Tibial nerve (tissue), 4 donors: Measurements from ENCODE around the gene ALDH1L1. TPM values are rescaled to one million over a fixed set of nuclear protein-coding genes. Genes with fewer than 3 reads are reported as not detected.

Source experiments
- DNase-seq, 2 donors: peaks; one replicate each; pipeline ENCODE4 v3.0.0-alpha.2; 2019; ENCODE audit warnings: low spot score in 2 of 2
- H3K27ac ChIP-seq, 4 donors: fragments of 200-600 bp; sonication (generic) in 3 of 4; one replicate each; pipeline ENCODE4 v1.5.1; 2017 to 2019; ENCODE audit warnings: mild to moderate bottlenecking in 1 of 4
- H3K27me3 ChIP-seq, 2 donors: fragments of 200-600 bp; sonication (generic) in 1 of 2; one replicate each; pipeline versions ENCODE4 v1.5.1 to v1.6.0; 2017 to 2019
- H3K36me3 ChIP-seq, 3 donors: fragments of 200-600 bp; sonication (generic); one replicate each; pipeline ENCODE4 v1.5.1; 2018 to 2019
- H3K4me1 ChIP-seq, 4 donors: fragments of 200-600 bp; sonication (generic) in 3 of 4; one replicate each; pipeline ENCODE4 v1.5.1; 2017 to 2019
- H3K4me3 ChIP-seq, 4 donors: fragments of 200-600 bp; sonication (generic) in 3 of 4; one replicate each; pipeline ENCODE4 v1.5.1; 2017 to 2019; ENCODE audit warnings: mild to moderate bottlenecking in 1 of 4, moderate library complexity in 1 of 4
- H3K9me3 ChIP-seq, 4 donors: fragments of 200-600 bp; sonication (generic) in 3 of 4; one replicate each; pipeline ENCODE4 v1.5.1; 2017 to 2019
- CTCF ChIP-seq, 5 experiments: fragments of 200-600 bp in 3 of 5; fragments of 450-650 bp in 2 of 5; sonication (generic) in 3 of 5; IDR thresholded peaks; one replicate each; pipeline ENCODE4 v1.5.1; 2016 to 2019; ENCODE audit warnings: antibody characterized with exemption in 5 of 5, mild to moderate bottlenecking in 3 of 5, moderate library complexity in 2 of 5
- EP300 ChIP-seq, 2 donors: sonication (generic); formaldehyde crosslinking; IDR thresholded peaks; one replicate each; pipeline ENCODE4 v1.6.1; 2017; ENCODE audit warnings: antibody characterized with exemption in 2 of 2, mild to moderate bottlenecking in 1 of 2
- POLR2A ChIP-seq, 2 donors: fragments of 450-650 bp; IDR thresholded peaks; one replicate each; pipeline ENCODE4 v1.6.1; 2017; ENCODE audit warnings: antibody characterized with exemption in 2 of 2, mild to moderate bottlenecking in 2 of 2, moderate library complexity in 2 of 2
- WGBS, 2 donors: methylation state at CpG; one replicate each; pipeline ENCODE4 v1.1.5; 2018; 5-methylcytosine and 5-hydroxymethylcytosine counted together
- total RNA-seq, 4 donors: library from RNA; depleted of rRNA; stranded (reverse); fragments of >200 nt; gene quantifications; one replicate each; pipeline ENCODE4 v1.1.0, GENCODE V29; 2016

Gene ALDH1L1
- total RNA-seq, 4 donors from 2014 or later, result 34.5 to 87.3 (median 50.8) TPM

GRCh38 chr3:126202276-126202675 lies 21.9 kb upstream of the ALDH1L1 start:
- 44 to 56% methylated on average over 3 of the region's 3 CpGs for WGBS, 2 donors

GRCh38 chr3:126201168-126201567 lies 20.8 kb upstream of the ALDH1L1 start:
- TF ChIP-seq CTCF (IDR thresholded peaks at IDR 0.05), result no peak
- TF ChIP-seq POLR2A (IDR thresholded peaks at IDR 0.05), result no peak
- no peak for TF ChIP-seq EP300 (IDR thresholded peaks at IDR 0.05)
- no peak for DNase-seq
- 74 to 78% methylated on average over 3 of the region's 3 CpGs for WGBS, 2 donors
- Histone ChIP-seq H3K27me3 (no peaks in the 10 kb centered on the region), H3K4me1 (peaks cover 0 to 15% (median 0%) of the 10 kb centered on the region in 4 donors), H3K9me3 (no peaks in the 10 kb centered on the region), H3K36me3 (no peaks in the 10 kb centered on the region), H3K27ac (no peak overlapping the region), H3K4me3 (no peak overlapping the region)

More at GRCh38 chr3:126202276-126202675, 21.9 kb upstream of the ALDH1L1 start:
- Histone ChIP-seq H3K36me3 (no peaks in the 10 kb centered on the region), H3K9me3 (no peaks in the 10 kb centered on the region), H3K4me3 (no peak overlapping the region), H3K4me1 (peaks cover 0 to 26% (median 3%) of the 10 kb centered on the region in 4 donors), H3K27me3 (no peaks in the 10 kb centered on the region), H3K27ac (no peak overlapping the region)
- no peak for DNase-seq
- TF ChIP-seq POLR2A (IDR thresholded peaks at IDR 0.05) (no peak), EP300 (IDR thresholded peaks at IDR 0.05) (no peak), CTCF (IDR thresholded peaks at IDR 0.05) (no peak)

GRCh38 chr3:126200534-126200933 lies 20.1 kb upstream of the ALDH1L1 start:
- 73 to 76% methylated on average over 3 of the region's 3 CpGs for WGBS, 2 donors
- DNase-seq, result no peak
- Histone ChIP-seq H3K27ac (no peak overlapping the region), H3K4me3 (no peak overlapping the region), H3K36me3 (no peaks in the 10 kb centered on the region), H3K9me3 (no peaks in the 10 kb centered on the region), H3K4me1 (peaks cover 0 to 8% (median 0%) of the 10 kb centered on the region in 4 donors), H3K27me3 (no peaks in the 10 kb centered on the region)
- no peak for TF ChIP-seq POLR2A (IDR thresholded peaks at IDR 0.05)
- TF ChIP-seq EP300 (IDR thresholded peaks at IDR 0.05), result no peak
- no peak for TF ChIP-seq CTCF (IDR thresholded peaks at IDR 0.05)

DNA sequence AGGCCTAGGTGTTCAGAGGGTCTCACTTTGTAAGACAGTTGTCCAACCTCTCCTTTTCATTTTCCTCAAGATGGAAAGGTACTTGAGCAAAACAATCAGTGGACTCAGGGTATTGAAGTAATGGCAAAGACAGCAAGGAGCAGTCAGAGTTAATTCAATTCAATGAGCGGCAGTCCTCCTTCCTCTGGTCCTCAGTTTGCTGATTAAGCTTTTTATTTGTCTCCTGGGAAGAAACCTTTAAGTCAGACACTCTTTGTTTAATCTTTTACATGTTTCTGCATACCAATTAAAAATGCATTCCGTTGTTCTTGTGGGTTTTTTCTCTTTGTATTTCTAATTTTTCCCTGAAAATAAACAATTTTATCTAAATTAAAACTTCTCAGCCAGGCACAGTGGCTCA lies 18.9 kb upstream of the ALDH1L1 start:
- H3K36me3 ChIP-seq, result no peaks in the 10 kb centered on the region
- no peak overlapping the region for H3K4me3 ChIP-seq
- WGBS, 2 donors, result 44 to 51% methylated on average over 2 of the region's 2 CpGs
- peaks cover 0 to 5% (median 0%) of the 10 kb centered on the region in 4 donors for H3K4me1 ChIP-seq
- TF ChIP-seq CTCF (IDR thresholded peaks at IDR 0.05) (no peak), POLR2A (IDR thresholded peaks at IDR 0.05) (no peak), EP300 (IDR thresholded peaks at IDR 0.05) (no peak)
- no peak for DNase-seq
- H3K9me3 ChIP-seq, result no peaks in the 10 kb centered on the region
- no peaks in the 10 kb centered on the region for H3K27me3 ChIP-seq
- no peak overlapping the region for H3K27ac ChIP-seq

GRCh38 chr3:126197854-126198584 lies 17.6 kb upstream of the ALDH1L1 start:
- Histone ChIP-seq H3K9me3 (no peaks in the 10 kb centered on the region), H3K27me3 (no peaks in the 10 kb centered on the region), H3K4me1 (peaks cover 0 to 5% (median 0%) of the 10 kb centered on the region in 4 donors), H3K36me3 (no peaks in the 10 kb centered on the region), H3K27ac (no peak overlapping the region), H3K4me3 (no peak overlapping the region)
- peak; percentile 55 to 84 for DNase-seq
- no peak for TF ChIP-seq POLR2A (IDR thresholded peaks at IDR 0.05)
- peak in 1 of 2 donors; percentile 47 for TF ChIP-seq EP300 (IDR thresholded peaks at IDR 0.05)
- peak; percentile 46 to 74 (median 60) for TF ChIP-seq CTCF (IDR thresholded peaks at IDR 0.05)
- WGBS, 2 donors, result 46 to 48% methylated on average over 7 of the region's 7 CpGs
